Keratinocyte (primary cell): ENCODE data around the gene HS3ST1.

Experiments
- CTCF ChIP-seq, 3 experiments: IDR thresholded peaks in 1 of 3; conservative IDR thresholded peaks in 1 of 3; optimal IDR thresholded peaks in 1 of 3; 2 replicates in 2 of 3; 3 replicates in 1 of 3; pipeline versions ENCODE3 to v1.5.1; 2011; ENCODE audit warnings: low read length in 3 of 3, mild to moderate bottlenecking in 3 of 3, moderate library complexity in 2 of 3, control low read depth in 1 of 3, inconsistent platforms in 1 of 3; ENCODE audit not compliant: insufficient read depth in 2 of 3; ENCODE audit errors: extremely low read depth in 1 of 3
- EZH2 ChIP-seq: IDR thresholded peaks from one replicate; pipeline ENCODE4 v1.6.1; 2012; ENCODE audit warnings: inconsistent platforms, mild to moderate bottlenecking, low read length, moderate library complexity

- TF ChIP-seq CTCF (optimal IDR thresholded peaks at IDR 0.05 in 1 of 3, IDR thresholded peaks at IDR 0.05 in 1 of 3, conservative IDR thresholded peaks at IDR 0.05 in 1 of 3; ENCODE audit: extremely low read depth in 1 of 3, insufficient read depth in 2 of 3, low read length in 3 of 3) (no peak), EZH2 (no peak)
Observed at GRCh38 chr4:11359591-11359990, 69.1 kb downstream of the HS3ST1 start.
